Liver (tissue), 9 donors: ENCODE data around the gene RIPOR1. TPM values are rescaled to one million over a fixed set of nuclear protein-coding genes. Genes with fewer than 3 reads are reported as not detected.

ENCODE experiments used
- DNase-seq: peaks from one replicate; pipeline ENCODE4 v3.0.0-alpha.2; 2017; ENCODE audit warnings: low spot score
- H3K27ac ChIP-seq, 2 donors: one replicate each; pipeline ENCODE4 v1.7.0; 2013; ENCODE audit warnings: inconsistent platforms in 2 of 2, low read length in 2 of 2, control low read depth in 1 of 2, low read depth in 1 of 2, mild to moderate bottlenecking in 1 of 2
- H3K27me3 ChIP-seq, 4 donors: one replicate each; pipeline versions ENCODE4 v1.6.1 to v1.7.0; 2013; ENCODE audit warnings: low read length in 3 of 4, inconsistent platforms in 1 of 4, mild to moderate bottlenecking in 1 of 4, moderate library complexity in 1 of 4; ENCODE audit not compliant: control insufficient read depth in 4 of 4, insufficient read depth in 4 of 4
- H3K36me3 ChIP-seq, 4 donors: one replicate each; pipeline versions ENCODE4 v1.6.1 to v1.7.0; 2013; ENCODE audit warnings: low read length in 3 of 4, mild to moderate bottlenecking in 3 of 4, low read depth in 1 of 4, moderate library complexity in 1 of 4; ENCODE audit not compliant: control insufficient read depth in 4 of 4, insufficient read depth in 3 of 4
- H3K4me1 ChIP-seq, 4 donors: one replicate each; pipeline versions ENCODE4 v1.6.1 to v1.7.0; 2013; ENCODE audit warnings: low read length in 3 of 4, mild to moderate bottlenecking in 3 of 4, moderate library complexity in 1 of 4; ENCODE audit not compliant: control insufficient read depth in 4 of 4, insufficient read depth in 4 of 4
- H3K4me3 ChIP-seq, 3 donors: one replicate each; pipeline versions ENCODE4 v1.6.1 to v1.7.0; 2013; ENCODE audit warnings: low read length in 3 of 3, control low read depth in 1 of 3, low read depth in 1 of 3, mild to moderate bottlenecking in 1 of 3
- H3K9ac ChIP-seq, 2 donors: one replicate each; pipeline ENCODE4 v1.7.0; 2013; ENCODE audit warnings: low read length in 2 of 2, mild to moderate bottlenecking in 2 of 2, moderate library complexity in 2 of 2, control low read depth in 1 of 2, low read depth in 1 of 2
- H3K9me3 ChIP-seq, 4 donors: one replicate each; pipeline versions ENCODE4 v1.6.1 to v1.7.0; 2013; ENCODE audit warnings: low read length in 3 of 4; ENCODE audit not compliant: control insufficient read depth in 4 of 4
- ATF3 ChIP-seq: IDR thresholded peaks from 2 replicates; pipeline ENCODE4 v1.6.1; 2016; ENCODE audit warnings: antibody characterized with exemption
- GABPA ChIP-seq, 2 donors: IDR thresholded peaks in 1 of 2; conservative IDR thresholded peaks in 1 of 2; 2 replicates each; pipeline ENCODE4 v1.6.1; 2016; ENCODE audit warnings: antibody characterized with exemption in 2 of 2, mild to moderate bottlenecking in 1 of 2, moderate library complexity in 1 of 2
- JUND ChIP-seq, 2 donors: IDR thresholded peaks; 2 replicates each; pipeline ENCODE4 v1.6.1; 2016; ENCODE audit warnings: antibody characterized with exemption in 2 of 2
- MAX ChIP-seq: IDR thresholded peaks from 2 replicates; pipeline ENCODE4 v1.6.1; 2016; ENCODE audit warnings: antibody characterized with exemption
- RAD21 ChIP-seq, 2 donors: IDR thresholded peaks; 2 replicates each; pipeline ENCODE4 v1.6.1; 2016; ENCODE audit warnings: antibody characterized with exemption in 2 of 2, mild to moderate bottlenecking in 2 of 2
- REST ChIP-seq: IDR thresholded peaks from 2 replicates; pipeline ENCODE4 v1.6.1; 2016; ENCODE audit warnings: antibody characterized with exemption, mild to moderate bottlenecking
- SP1 ChIP-seq: IDR thresholded peaks from 2 replicates; pipeline ENCODE4 v1.6.1; 2018; ENCODE audit warnings: antibody characterized with exemption, mild to moderate bottlenecking
- YY1 ChIP-seq: IDR thresholded peaks from 2 replicates; pipeline ENCODE4 v1.6.1; 2016; ENCODE audit warnings: antibody characterized with exemption, mild to moderate bottlenecking
- ZBTB33 ChIP-seq: IDR thresholded peaks from 2 replicates; pipeline ENCODE4 v1.6.1; 2016; ENCODE audit warnings: antibody characterized with exemption
- WGBS: extraction: QIAGEN DNeasy Blood & Tissue Kit; methylation state at CpG from one replicate; pipeline ENCODE4 v1.1.7; 2013; 5-methylcytosine and 5-hydroxymethylcytosine counted together
- polyA plus RNA-seq, 2 donors: library from polyadenylated mRNA; stranded (reverse) in 1 of 2; unstranded in 1 of 2; fragments of 200-250 nt in 1 of 2; fragments of >200 nt in 1 of 2; fragmentation: Nextera tagmentation in 1 of 2; extraction: Ambion mirVana in 1 of 2; gene quantifications; one replicate each; pipeline versions ENCODE4 v1.2.1 to v1.2.3, GENCODE V29; 2013 to 2015
- total RNA-seq, 2 donors: library from RNA; depleted of rRNA; stranded (reverse); fragments of >200 nt; gene quantifications; one replicate each; pipeline ENCODE4 v1.2.3, GENCODE V29; 2014
- donor health status: healthy.
- donor health status: healthy.
- donor health status: healthy.
- donor health status: healthy.
- donor health status: healthy.

Gene RIPOR1
- total and polyA plus RNA-seq, 4 donors = 7.6 to 25.2 (median 15.3) TPM

GRCh38 chr16:67538666-67539101, 10.1 kb downstream of the RIPOR1 start (continued):
- TF ChIP-seq SP1 = no peak
- no peak for TF ChIP-seq GABPA (IDR thresholded peaks at IDR 0.05 in 1 of 2, conservative IDR thresholded peaks at IDR 0.05 in 1 of 2)
- no peak for TF ChIP-seq ATF3

- WGBS = 70% methylated on average over 4 of the region's 4 CpGs
- peaks cover 6 to 32% (median 10%) of the 10 kb centered on the region in 4 donors for H3K36me3 ChIP-seq
- TF ChIP-seq REST = no peak
- no peak for TF ChIP-seq GABPA (IDR thresholded peaks at IDR 0.05 in 1 of 2, conservative IDR thresholded peaks at IDR 0.05 in 1 of 2)
- no peak for TF ChIP-seq ATF3
- TF ChIP-seq ZBTB33 = no peak
- no peak for TF ChIP-seq YY1
- H3K4me1 ChIP-seq = peaks cover 2 to 29% (median 18%) of the 10 kb centered on the region in 4 donors
- no peak overlapping the region for H3K4me3 ChIP-seq
- DNase-seq = no peak
- no peaks in the 10 kb centered on the region for H3K9me3 ChIP-seq
- no peak overlapping the region for H3K9ac ChIP-seq
- no peak overlapping the region for H3K27ac ChIP-seq
- no peaks in the 10 kb centered on the region for H3K27me3 ChIP-seq
These were observed 10.6 kb downstream of the RIPOR1 start for GRCh38 chr16:67539271-67539670.

- no peak for DNase-seq
- no peak for TF ChIP-seq JUND (IDR thresholded peaks at IDR 0.05)
- TF ChIP-seq RAD21 (IDR thresholded peaks at IDR 0.05) = no peak
- TF ChIP-seq MAX = no peak
- no peak for TF ChIP-seq GABPA (IDR thresholded peaks at IDR 0.05 in 1 of 2, conservative IDR thresholded peaks at IDR 0.05 in 1 of 2)
- Histone ChIP-seq H3K27ac (no peak overlapping the region), H3K9me3 (no peaks in the 10 kb centered on the region), H3K4me1 (peaks cover 5 to 35% (median 22%) of the 10 kb centered on the region in 4 donors), H3K36me3 (peaks cover 6 to 37% (median 10%) of the 10 kb centered on the region in 4 donors), H3K27me3 (no peaks in the 10 kb centered on the region), H3K4me3 (no peak overlapping the region), H3K9ac (no peak overlapping the region)
- WGBS = 93% methylated on average over 27 of the region's 27 CpGs
These were observed 11.3 kb downstream of the RIPOR1 start for GRCh38 chr16:67539691-67540635.
